Measurements from ENCODE around the gene SPRYD3. TPM values are rescaled to one million over a fixed set of nuclear protein-coding genes. Genes with fewer than 3 reads are reported as not detected.
"Not testable (repeated sequence)": the region's sequence is repeated elsewhere in the genome, so short reads cannot be mapped to it uniquely, and the experiment has no call there.

The SPRYD3 gene
- polyA plus RNA-seq, 3 donors = 17.8 to 26.9 (median 21.8) TPM

GRCh38 chr12:53096759-53097158 lies 17.6 kb upstream of the SPRYD3 start:
- H3K9ac ChIP-seq (ENCODE audit: insufficient read depth, low read length, poor library complexity, severe bottlenecking) = no peak overlapping the region

GRCh38 chr12:53096089-53096741 lies 17.0 kb upstream of the SPRYD3 start:
- Histone ChIP-seq H3K27ac (ENCODE audit: low read depth in 1 of 2, low read length in 2 of 2) (no peak overlapping the region), H2AFZ (ENCODE audit: insufficient read depth, low read depth, low read length, poor library complexity, severe bottlenecking) (no peak overlapping the region), H3K79me2 (ENCODE audit: insufficient read depth, low read length) (no peaks in the 10 kb centered on the region), H3K9ac (ENCODE audit: insufficient read depth, low read length, poor library complexity, severe bottlenecking) (no peak overlapping the region), H3K4me3 (replicated peaks in 1 of 3; ENCODE audit: low read depth in 2 of 3, low read length in 3 of 3) (no peak overlapping the region), H3K9me3 (replicated peaks in 1 of 2; ENCODE audit: control insufficient read depth in 1 of 2, insufficient read depth in 1 of 2, low read length in 2 of 2) (no peaks in the 10 kb centered on the region), H4K20me1 (ENCODE audit: insufficient read depth, low read length) (no peaks in the 10 kb centered on the region), H3K27me3 (ENCODE audit: control insufficient read depth in 2 of 2, insufficient read depth in 2 of 2, low read length in 2 of 2) (peaks cover 15 to 24% of the 10 kb centered on the region in 2 donors), H3K4me1 (ENCODE audit: control insufficient read depth in 1 of 2, insufficient read depth in 2 of 2, low read length in 2 of 2) (peaks cover 49 to 50% of the 10 kb centered on the region in 2 donors), H3K4me2 (replicated peaks; ENCODE audit: extremely low read depth, low read length, poor library complexity, severe bottlenecking) (no peak overlapping the region), H3K36me3 (replicated peaks in 1 of 2; ENCODE audit: control insufficient read depth in 1 of 2, insufficient read depth in 2 of 2, low read length in 2 of 2) (no peaks in the 10 kb centered on the region)
- Mint-ChIP-seq H3K36me3 (peaks cover 0 to 13% of the 10 kb centered on the region in 2 donors), H3K27me3 (ENCODE audit: low read depth in 3 of 3) (peaks cover 29 to 36% (median 34%) of the 10 kb centered on the region in 3 donors), H3K4me3 (peak overlapping the region in 1 of 2 donors; percentile 94), H3K9me3 (peaks cover 0 to 4% (median 0%) of the 10 kb centered on the region in 7 donors), H3K4me1 (peaks cover 42% of the 10 kb centered on the region), H3K27ac (peak overlapping the region in 2 of 7 donors; percentile 46 to 77)
- WGBS (ENCODE audit: insufficient coverage) = 64% methylated on average over 7 of the region's 11 CpGs
- intact Hi-C loops (cut with micrococcal nuclease) = loop anchor here in 1 of 2 donors (10.0 kb wide), 1 partner anchor 51 kb away; no protein-coding TSS in a partner anchor
- no peak for TF ChIP-seq CTCF (IDR thresholded peaks at IDR 0.05)
- DNase-seq = no peak

More at GRCh38 chr12:53096759-53097158, 17.6 kb upstream of the SPRYD3 start:
- no peaks in the 10 kb centered on the region for H4K20me1 ChIP-seq (ENCODE audit: insufficient read depth, low read length)
- intact Hi-C loops (cut with micrococcal nuclease) = loop anchor here in 1 of 2 donors (10.0 kb wide), 1 partner anchor 52 kb away; no protein-coding TSS in a partner anchor
- Mint-ChIP-seq H3K4me3 (peak overlapping the region; percentile 79 to 94), H3K27ac (peak overlapping the region in 1 of 7 donors; percentile 77), H3K4me1 (peaks cover 42% of the 10 kb centered on the region), H3K36me3 (peaks cover 0 to 13% of the 10 kb centered on the region in 2 donors), H3K27me3 (ENCODE audit: low read depth in 3 of 3) (peaks cover 29 to 34% (median 32%) of the 10 kb centered on the region in 3 donors), H3K9me3 (peaks cover 0 to 4% (median 0%) of the 10 kb centered on the region in 7 donors)
- 54% methylated on average over 7 of the region's 9 CpGs for WGBS (ENCODE audit: insufficient coverage)
- peaks cover 15 to 24% of the 10 kb centered on the region in 2 donors for H3K27me3 ChIP-seq (ENCODE audit: control insufficient read depth in 2 of 2, insufficient read depth in 2 of 2, low read length in 2 of 2)
- peaks cover 50% of the 10 kb centered on the region in 2 donors for H3K4me1 ChIP-seq (ENCODE audit: control insufficient read depth in 1 of 2, insufficient read depth in 2 of 2, low read length in 2 of 2)
- H3K4me3 ChIP-seq (replicated peaks in 1 of 3; ENCODE audit: low read depth in 2 of 3, low read length in 3 of 3) = peak overlapping the region in 1 of 3 experiments; percentile 75
- DNase-seq = no peak
- H2AFZ ChIP-seq (ENCODE audit: insufficient read depth, low read depth, low read length, poor library complexity, severe bottlenecking) = peak overlapping the region; percentile 85
- H3K27ac ChIP-seq (ENCODE audit: low read depth in 1 of 2, low read length in 2 of 2) = no peak overlapping the region
- TF ChIP-seq CTCF (IDR thresholded peaks at IDR 0.05) = no peak
- H3K79me2 ChIP-seq (ENCODE audit: insufficient read depth, low read length) = no peaks in the 10 kb centered on the region
- no peaks in the 10 kb centered on the region for H3K9me3 ChIP-seq (replicated peaks in 1 of 2; ENCODE audit: control insufficient read depth in 1 of 2, insufficient read depth in 1 of 2, low read length in 2 of 2)
- no peaks in the 10 kb centered on the region for H3K36me3 ChIP-seq (replicated peaks in 1 of 2; ENCODE audit: control insufficient read depth in 1 of 2, insufficient read depth in 2 of 2, low read length in 2 of 2)
- H3K4me2 ChIP-seq (replicated peaks; ENCODE audit: extremely low read depth, low read length, poor library complexity, severe bottlenecking) = peak overlapping the region; percentile 93

- no CpG with 5 or more reads among the region's 3 CpGs for WGBS (ENCODE audit: insufficient coverage)
- Histone ChIP-seq H3K4me1 (ENCODE audit: control insufficient read depth in 1 of 2, insufficient read depth in 2 of 2, low read length in 2 of 2) (peaks cover 49 to 50% of the 10 kb centered on the region in 2 donors), H3K27me3 (ENCODE audit: control insufficient read depth in 2 of 2, insufficient read depth in 2 of 2, low read length in 2 of 2) (peaks cover 15 to 24% of the 10 kb centered on the region in 2 donors)
- not testable (repeated sequence) for H3K4me3 Mint-ChIP-seq; H2AFZ ChIP-seq (ENCODE audit: insufficient read depth, low read depth, low read length, poor library complexity, severe bottlenecking); H3K4me2 ChIP-seq (replicated peaks; ENCODE audit: extremely low read depth, low read length, poor library complexity, severe bottlenecking); H3K4me3 ChIP-seq (replicated peaks in 1 of 3; ENCODE audit: low read depth in 2 of 3, low read length in 3 of 3); H3K9me3 ChIP-seq (replicated peaks in 1 of 2; ENCODE audit: control insufficient read depth in 1 of 2, insufficient read depth in 1 of 2, low read length in 2 of 2); H3K9me3 Mint-ChIP-seq; H3K79me2 ChIP-seq (ENCODE audit: insufficient read depth, low read length); H3K27ac ChIP-seq (ENCODE audit: low read depth in 1 of 2, low read length in 2 of 2); DNase-seq; H3K9ac ChIP-seq (ENCODE audit: insufficient read depth, low read length, poor library complexity, severe bottlenecking); H4K20me1 ChIP-seq (ENCODE audit: insufficient read depth, low read length); H3K36me3 ChIP-seq (replicated peaks in 1 of 2; ENCODE audit: control insufficient read depth in 1 of 2, insufficient read depth in 2 of 2, low read length in 2 of 2)
- H3K36me3 Mint-ChIP-seq = peaks cover 0 to 13% of the 10 kb centered on the region in 2 donors
- H3K27me3 Mint-ChIP-seq (ENCODE audit: low read depth in 3 of 3) = peaks cover 29 to 36% (median 34%) of the 10 kb centered on the region in 3 donors
- peak overlapping the region in 1 of 7 donors; percentile 42 for H3K27ac Mint-ChIP-seq
- intact Hi-C loops (cut with micrococcal nuclease) = loop anchor here in 1 of 2 donors (10.0 kb wide), 1 partner anchor 51 kb away; no protein-coding TSS in a partner anchor
- H3K4me1 Mint-ChIP-seq = peaks cover 42% of the 10 kb centered on the region
Observed at GRCh38 chr12:53095596-53095895, 16.4 kb upstream of the SPRYD3 start.
